DMS53 treated with DMSO at 0.1 percent for 48 hours (cell line): ENCODE data around the gene PRKCQ.
A peak's percentile ranks its signal among the peaks of the same experiment; 100 is the strongest.

ENCODE experiments used
- DNase-seq: peaks from one replicate; lab custom pipeline; 2025; ENCODE audit not compliant: unreplicated experiment; lab: John Stamatoyannopoulos, UW

The PRKCQ gene

GRCh38 chr10:6410830-6411229 lies 169.2 kb downstream of the PRKCQ start:
- DNase-seq: no peak

DNA sequence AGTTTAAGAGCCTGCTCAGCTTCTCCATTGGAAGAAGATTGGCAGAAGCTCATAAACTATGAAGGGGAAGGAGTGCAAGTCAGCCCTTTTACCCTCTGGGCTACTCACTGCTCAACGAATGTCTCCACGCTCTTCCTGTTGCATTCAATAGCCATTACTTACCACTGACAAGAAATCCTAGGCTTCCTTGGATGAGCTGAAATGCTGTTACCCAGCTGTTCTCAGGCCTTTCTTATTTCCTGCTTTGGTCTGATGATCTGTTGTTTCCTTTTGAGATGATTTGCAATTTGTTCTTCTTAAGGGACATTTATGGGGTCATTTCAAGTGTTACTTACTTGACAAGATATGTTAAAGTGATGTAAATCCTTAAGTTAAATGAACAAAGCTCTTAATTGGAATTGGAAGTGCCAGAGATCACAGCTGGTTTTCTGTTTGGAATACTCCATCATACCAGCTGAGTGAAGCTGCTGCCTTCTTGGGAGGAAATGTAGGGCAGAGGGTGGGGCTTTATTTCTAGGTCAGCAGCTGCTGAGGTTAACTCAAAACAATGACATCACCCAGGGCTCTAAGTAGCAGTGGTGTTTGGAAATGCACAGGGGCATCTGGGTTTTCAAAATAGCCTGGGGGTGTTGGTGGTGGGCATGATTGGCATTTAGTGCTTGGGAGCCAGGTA lies 170.0 kb downstream of the PRKCQ start:
- DNase-seq: no peak

DNA sequence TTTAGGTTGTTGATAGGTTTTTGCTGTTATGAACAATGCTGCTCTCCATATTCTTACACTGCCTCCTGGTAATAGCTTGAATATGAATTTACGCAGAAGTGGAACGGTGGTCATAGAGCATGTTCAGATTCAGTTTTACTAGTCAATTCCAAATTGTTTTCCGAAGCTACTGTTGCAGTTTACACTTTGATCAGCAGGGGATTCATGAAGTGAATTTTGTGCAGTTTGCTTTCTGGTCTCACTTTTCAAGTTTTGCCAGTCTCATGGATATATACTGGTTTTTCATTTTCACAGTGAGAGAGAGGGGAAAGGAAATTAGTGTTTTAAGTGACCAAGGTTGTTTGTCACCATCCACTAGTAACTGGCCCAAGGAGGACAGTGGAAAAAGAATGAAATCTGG lies 171.3 kb downstream of the PRKCQ start:
- no peak for DNase-seq

GRCh38 chr10:6407034-6407721 lies 172.9 kb downstream of the PRKCQ start:
- no peak for DNase-seq

DNA sequence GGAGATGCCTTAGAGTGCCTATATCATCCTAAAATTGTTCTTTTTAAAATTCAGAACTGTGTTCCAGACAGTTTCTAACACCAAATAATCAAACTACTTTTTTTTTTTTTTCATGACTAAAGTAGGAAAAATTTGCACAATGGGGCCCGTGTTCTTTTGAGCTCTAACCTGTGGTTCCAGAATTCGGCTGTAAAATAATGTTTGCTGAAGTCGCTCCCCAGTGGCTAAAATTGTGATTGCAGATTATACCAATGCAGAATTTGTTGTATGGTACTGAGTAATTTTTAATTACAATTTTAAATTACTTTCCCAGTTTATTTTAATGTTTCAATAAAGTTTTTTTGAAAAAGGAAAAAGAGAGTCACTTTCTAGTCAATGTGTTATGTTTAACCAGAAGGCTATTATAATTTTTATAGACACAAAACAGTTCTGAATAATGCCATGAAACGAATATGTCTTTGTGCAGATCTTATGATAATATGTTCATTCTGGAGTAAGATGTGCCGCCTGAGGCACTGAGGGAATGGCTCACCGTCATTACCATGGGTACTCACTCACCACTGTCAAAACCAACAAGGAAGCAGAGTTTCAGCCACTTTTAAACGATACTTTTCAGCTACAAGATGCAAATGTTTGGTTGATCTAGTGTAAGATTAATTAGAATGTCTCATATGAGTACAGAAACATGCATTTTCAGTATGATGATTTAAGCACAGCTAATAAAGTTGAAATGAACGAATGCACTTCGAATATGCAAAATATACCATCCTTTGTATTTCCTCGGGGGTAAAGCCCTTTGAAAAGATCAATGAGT lies 173.6 kb downstream of the PRKCQ start:
- DNase-seq: peak; percentile 4

- no peak for DNase-seq
These were observed 174.4 kb downstream of the PRKCQ start for GRCh38 chr10:6405713-6406112.

- no peak for DNase-seq
These were observed 175.7 kb downstream of the PRKCQ start for GRCh38 chr10:6404127-6405072.

GRCh38 chr10:6402960-6403359 lies 177.1 kb downstream of the PRKCQ start:
- no peak for DNase-seq

DNA sequence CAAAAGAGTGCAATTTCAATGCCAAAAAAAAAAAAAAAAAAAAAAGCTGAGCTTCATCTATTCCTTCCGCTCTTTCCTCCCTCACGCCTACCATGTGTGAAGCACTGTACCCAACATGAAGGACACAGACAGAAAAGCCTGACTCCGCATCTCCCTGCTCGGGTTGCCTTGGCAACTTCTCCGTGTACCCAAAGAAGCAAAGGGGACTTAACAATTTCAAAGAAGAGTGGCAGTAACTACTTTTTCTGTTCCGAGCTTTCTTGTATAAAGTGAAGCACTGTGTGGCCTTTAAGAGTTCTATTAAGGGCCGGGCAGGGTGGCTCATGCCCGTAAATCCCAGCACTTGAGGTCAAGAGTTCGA lies 177.7 kb downstream of the PRKCQ start:
- no peak for DNase-seq

GRCh38 chr10:6401558-6402348 lies 178.3 kb downstream of the PRKCQ start:
- peak; percentile 95 for DNase-seq

DNA sequence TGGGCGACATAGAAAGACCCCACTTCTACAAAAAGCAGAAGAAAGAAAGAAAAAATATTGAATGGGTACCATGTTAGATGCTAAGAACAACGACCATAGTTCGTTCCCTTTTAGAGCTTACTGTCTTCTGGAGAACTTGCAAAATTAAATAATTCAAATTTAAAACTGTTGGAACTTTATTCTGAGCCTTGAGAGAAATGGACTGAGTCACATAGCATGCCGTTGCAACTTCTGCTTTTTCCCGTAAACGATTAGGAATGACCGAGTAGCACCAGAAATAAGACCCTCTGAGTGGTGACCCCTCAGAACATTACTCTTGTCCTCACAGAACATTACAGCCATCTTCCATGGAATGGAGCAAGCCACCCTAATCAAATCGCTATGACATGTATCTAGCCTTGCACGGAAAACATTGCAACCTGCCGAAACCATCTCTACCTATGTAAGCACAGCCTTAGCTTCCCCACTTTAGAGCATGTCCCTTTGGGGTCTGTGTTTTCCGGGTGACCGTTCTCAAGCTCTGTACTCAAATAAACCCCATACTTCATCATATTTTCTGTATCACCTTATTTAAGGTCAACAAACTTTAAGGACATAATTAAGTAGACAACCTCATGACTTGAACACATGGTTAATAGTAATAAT lies 179.1 kb downstream of the PRKCQ start:
- DNase-seq: no peak

DNA sequence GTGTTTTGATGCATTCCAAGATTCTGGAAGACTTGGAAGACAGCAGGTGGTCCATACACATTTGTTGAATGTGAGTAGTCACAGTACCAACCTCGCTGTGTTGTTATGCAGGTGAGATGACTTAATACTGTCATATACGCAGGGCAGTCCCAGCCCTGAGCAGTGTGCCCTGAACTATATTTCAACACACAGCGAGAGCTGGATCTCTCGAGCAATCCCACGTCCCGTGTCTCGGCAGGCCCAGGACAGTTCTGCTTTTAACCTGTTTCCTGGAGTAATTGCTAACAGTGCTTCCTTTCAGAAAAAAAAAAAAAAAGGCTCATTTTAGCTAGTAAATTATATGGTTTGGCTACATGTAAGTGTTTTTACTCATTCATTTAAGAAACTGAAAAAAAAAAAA lies 179.7 kb downstream of the PRKCQ start:
- DNase-seq: no peak

DNA sequence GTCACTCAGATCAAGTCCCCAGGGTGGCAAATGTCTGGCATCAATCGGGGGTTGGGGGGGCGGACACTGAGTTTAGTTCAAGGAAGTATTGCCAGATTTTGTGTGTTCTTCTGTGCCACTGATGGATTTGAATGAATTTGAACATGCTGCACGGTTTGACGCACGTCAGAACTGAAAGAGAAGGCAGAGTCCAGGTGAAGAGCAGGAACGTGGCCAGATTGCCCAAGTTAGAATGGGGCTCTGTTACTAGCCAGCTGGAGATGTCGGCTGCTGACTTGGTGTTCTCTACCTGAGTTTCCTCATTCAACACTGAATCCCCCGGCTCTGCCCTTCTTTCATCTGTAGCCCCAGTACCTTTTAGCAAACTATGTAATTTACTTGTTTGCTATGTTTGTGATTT lies 180.2 kb downstream of the PRKCQ start:
- no peak for DNase-seq

GRCh38 chr10:6399231-6399741 lies 180.8 kb downstream of the PRKCQ start:
- DNase-seq: no peak

- no peak for DNase-seq
These were observed 181.7 kb downstream of the PRKCQ start for GRCh38 chr10:6398399-6398798.

GRCh38 chr10:6396652-6397051 lies 183.4 kb downstream of the PRKCQ start:
- DNase-seq: no peak

DNA sequence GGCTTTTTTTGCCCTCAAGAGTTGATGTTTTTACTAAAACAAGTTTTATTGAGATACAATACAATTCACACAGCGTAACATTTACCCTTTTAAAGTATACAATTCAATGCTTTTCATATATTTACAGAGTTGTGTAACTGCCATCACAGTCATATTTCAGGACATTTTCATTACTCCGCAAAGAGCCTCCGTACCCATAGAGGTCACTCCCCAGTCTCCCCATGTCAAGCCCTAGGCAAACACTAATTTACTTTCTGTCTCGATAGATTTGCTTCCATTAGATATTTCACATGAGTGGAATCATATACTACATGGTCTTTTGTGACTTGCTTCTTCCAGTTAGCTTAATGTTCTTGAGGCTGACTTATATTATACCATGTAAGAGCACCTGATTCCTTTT lies 183.8 kb downstream of the PRKCQ start:
- no peak for DNase-seq

GRCh38 chr10:6395606-6396005 lies 184.5 kb downstream of the PRKCQ start:
- DNase-seq: no peak

DNA sequence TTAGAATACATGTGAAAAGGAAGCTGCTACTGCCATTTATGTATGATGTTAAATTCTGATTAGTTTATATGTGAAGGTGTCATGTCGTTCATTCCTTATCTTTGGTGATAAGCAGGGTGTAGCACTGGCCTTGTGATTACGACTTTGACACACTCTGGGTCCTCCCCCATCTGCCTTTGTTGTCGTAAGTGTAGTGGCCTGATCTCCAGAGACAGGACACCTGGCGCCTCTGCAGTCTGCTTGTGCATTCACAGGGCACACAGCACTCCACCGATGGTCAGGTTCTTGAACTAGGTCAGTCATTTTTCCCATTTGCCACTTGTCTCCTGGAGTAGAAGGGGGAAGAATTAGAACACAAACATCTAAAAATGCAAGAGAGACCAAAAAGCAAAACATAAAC lies 186.0 kb downstream of the PRKCQ start:
- DNase-seq: peak; percentile 43

- DNase-seq: no peak
These were observed 186.9 kb downstream of the PRKCQ start for GRCh38 chr10:6393168-6393567.
